ENCODE data around the gene GFOD2.

- TF ChIP-seq CTCF (IDR thresholded peaks at IDR 0.05; ENCODE audit: extremely low read depth in 1 of 2, insufficient read depth in 1 of 2, low read depth in 1 of 2, low read length in 2 of 2) = no peak
- no peak for TF ChIP-seq POLR2A (IDR thresholded peaks at IDR 0.05; ENCODE audit: low read depth, low read length)
- TF ChIP-seq EZH2 (IDR thresholded peaks at IDR 0.05; ENCODE audit: borderline replicate concordance, low read depth, low read length, severe bottlenecking) = no peak
- TF ChIP-seq, protein P1, sequence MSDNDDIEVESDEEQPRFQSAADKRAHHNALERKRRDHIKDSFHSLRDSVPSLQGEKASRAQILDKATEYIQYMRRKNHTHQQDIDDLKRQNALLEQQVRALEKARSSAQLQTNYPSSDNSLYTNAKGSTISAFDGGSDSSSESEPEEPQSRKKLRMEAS (IDR thresholded peaks at IDR 0.05; ENCODE audit: insufficient read depth, insufficient read length) = no peak
- no peak for TF ChIP-seq FOS (IDR thresholded peaks at IDR 0.05; ENCODE audit: borderline replicate concordance, insufficient read depth, low read length)
- TF ChIP-seq JUN (IDR thresholded peaks at IDR 0.05; ENCODE audit: borderline replicate concordance, insufficient read depth, insufficient read length, low read depth) = no peak
- no peak for TF ChIP-seq POLR2AphosphoS5 (IDR thresholded peaks at IDR 0.05; ENCODE audit: insufficient read depth, low read depth, low read length)
- no peak for TF ChIP-seq GATA2 (IDR thresholded peaks at IDR 0.05; ENCODE audit: insufficient read depth, insufficient read length, low read depth, low read length)
- no peak for TF ChIP-seq MYC (IDR thresholded peaks at IDR 0.05; ENCODE audit: low read depth, low read length)
Measured at GRCh38 chr16:67740391-67740790, 21.3 kb upstream of the GFOD2 start.
